ENCODE data around the gene CRLF3.
"Not testable (repeated sequence)": the region's sequence is repeated elsewhere in the genome, so short reads cannot be mapped to it uniquely, and the experiment has no call there.

DNA sequence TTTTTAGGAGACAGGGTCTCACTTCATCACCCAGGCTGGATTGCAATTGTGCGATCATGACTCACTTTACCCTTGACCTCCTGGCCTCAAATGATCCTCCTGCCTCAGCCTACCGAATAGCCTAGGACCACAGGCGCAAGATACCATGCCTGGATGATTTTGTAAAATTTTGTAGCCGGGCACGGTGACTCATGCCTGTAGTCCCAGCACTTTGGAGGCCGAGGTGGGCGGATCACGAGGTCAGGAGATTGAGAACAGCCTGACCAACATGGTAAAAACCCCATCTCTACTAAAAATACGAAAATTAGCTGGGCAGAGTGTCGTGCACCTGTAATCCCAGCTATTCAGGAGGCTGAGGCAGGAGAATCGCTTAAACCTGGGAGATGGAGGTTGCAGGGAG is 73.5 kb downstream of the CRLF3 start:
- not testable (repeated sequence) for TF ChIP-seq CTCF (IDR thresholded peaks at IDR 0.05); EZH2 (IDR thresholded peaks at IDR 0.05; ENCODE audit: borderline replicate concordance, insufficient read depth, low read depth, low read length, poor library complexity, severe bottlenecking)

All from B cell (primary cell).